G401 (cell line): Measurements from ENCODE around the gene MET. TPM values are rescaled to one million over a fixed set of nuclear protein-coding genes. Genes with fewer than 3 reads are reported as not detected.

Experiments
- DNase-seq: peaks from one replicate; pipeline ENCODE4 v3.0.0-alpha.2; 2015; ENCODE audit warnings: low spot score
- in situ Hi-C: cut with HindIII; loops from 2 replicates; pipeline ENCODE4 v1.10.0; 2016; ENCODE audit warnings: low sequenced_read_pairs, mixed read lengths
- total RNA-seq: library from RNA; depleted of rRNA; stranded (reverse); fragments of >200 nt; shearing (Covaris generic); gene quantifications from 2 replicates; pipeline ENCODE4 v1.2.3, GENCODE V29; 2014

The MET gene
- total RNA-seq, 1 experiment from 2014 or later: 0.20 TPM

DNA sequence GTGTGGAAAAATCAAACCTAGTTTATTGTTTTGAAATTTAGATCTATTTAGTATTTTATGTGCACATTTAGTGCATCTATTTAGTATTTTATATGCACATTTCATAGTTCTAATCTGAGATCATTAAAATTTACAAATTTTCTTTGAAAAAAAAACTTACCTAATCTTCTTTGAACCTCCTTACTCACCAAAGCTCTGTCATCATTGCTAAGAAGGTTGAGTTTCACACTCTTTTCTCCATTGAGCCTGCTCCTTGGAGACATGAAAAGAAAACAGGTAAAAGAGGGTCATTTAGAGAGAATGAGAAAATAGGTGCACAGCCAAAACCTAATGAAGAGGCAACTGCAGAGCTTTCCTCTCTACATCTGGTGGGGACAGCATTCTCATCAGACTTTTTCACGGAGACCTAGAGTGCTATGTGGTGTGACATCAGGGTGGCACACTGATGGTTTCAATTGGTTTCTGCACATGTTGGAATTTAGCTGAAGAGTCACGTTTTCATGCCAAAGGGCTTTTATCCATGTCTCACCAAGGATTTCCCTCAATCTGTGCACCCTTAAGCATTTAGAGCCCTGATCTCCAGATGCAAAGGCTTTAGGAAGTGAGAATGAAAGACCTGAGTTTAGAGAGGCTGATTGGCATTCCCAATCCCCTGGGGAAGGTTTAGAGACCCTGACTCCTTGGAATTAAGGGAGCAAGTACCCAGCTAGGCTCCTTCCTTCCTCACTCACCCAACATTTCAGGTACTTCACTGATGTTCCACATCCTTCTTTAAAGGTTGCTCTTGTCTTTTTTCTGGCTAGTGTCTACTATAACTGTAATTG, 101.1 kb downstream of the MET start:
- in situ Hi-C loops: no loop called here
- no peak for DNase-seq

- DNase-seq: no peak
- in situ Hi-C loops: no loop called here
These were observed 104.0 kb downstream of the MET start for GRCh38 chr7:116776046-116776445.

GRCh38 chr7:116776610-116777289, 104.8 kb downstream of the MET start:
- in situ Hi-C loops: no loop called here
- no peak for DNase-seq

GRCh38 chr7:116777651-116778281, 105.8 kb downstream of the MET start:
- DNase-seq: no peak
- in situ Hi-C loops: no loop called here

- in situ Hi-C loops: no loop called here
- DNase-seq: no peak
These were observed 107.2 kb downstream of the MET start for GRCh38 chr7:116779216-116779615.

DNA sequence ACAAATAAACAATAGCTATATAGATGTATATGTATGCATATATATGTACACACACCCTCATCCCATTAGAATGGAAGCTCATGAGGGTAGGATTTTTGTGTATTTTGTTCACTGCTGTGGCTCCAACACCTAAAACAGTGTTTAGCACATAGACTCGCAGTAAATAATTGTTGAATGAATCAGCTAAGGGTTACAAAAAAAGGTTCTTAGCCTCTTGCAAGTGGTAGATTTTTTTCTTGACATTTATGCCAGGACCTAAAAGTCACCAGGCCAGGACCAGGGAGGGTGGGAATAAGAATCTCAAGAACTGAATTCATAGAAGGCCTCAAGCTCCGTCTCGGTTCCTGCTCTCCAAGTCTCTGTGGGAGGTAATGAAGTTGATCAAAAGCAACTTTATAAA, 107.9 kb downstream of the MET start:
- in situ Hi-C loops: no loop called here
- no peak for DNase-seq

DNA sequence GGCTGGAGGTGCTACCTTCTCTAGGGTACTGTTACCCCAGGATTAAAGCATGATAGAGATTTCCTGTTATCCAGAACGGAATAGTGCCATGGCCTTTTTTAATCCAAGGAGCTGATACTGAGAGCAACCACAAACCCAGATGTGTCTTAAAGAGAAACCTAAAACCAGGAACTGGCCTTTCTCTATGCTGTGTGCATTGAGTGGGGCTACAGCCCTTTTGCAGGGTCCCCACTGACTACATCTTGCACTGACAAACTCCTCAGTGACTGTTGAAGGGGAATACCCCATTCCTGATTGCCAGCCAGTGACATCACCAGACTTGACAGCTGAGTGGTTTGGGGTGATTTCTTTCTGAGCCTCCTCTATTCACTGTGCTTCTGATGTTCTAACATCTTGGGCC, 108.5 kb downstream of the MET start:
- no peak for DNase-seq
- in situ Hi-C loops: no loop called here

- DNase-seq: no peak
- in situ Hi-C loops: no loop called here
These were observed 109.0 kb downstream of the MET start for GRCh38 chr7:116780966-116781365.

DNA sequence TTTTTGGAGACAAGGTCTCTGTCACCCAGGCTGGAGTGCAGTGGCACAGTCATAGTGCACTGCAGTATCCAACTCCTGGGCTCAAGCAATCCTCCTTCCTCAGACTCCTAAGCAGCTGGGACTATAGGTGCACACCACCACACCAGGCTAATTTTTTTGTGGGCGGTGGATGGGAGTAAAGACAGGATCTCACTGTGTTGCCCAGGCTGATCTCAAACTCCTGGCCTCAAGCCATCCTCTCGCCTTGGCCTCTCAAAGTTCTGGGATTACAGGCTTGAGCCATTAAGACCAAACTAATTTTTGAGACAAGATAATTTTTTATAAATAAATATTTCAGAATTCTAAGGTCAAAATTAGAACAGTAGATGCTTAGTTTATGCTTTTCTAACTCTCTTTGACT, 109.6 kb downstream of the MET start:
- DNase-seq: no peak
- in situ Hi-C loops: no loop called here

DNA sequence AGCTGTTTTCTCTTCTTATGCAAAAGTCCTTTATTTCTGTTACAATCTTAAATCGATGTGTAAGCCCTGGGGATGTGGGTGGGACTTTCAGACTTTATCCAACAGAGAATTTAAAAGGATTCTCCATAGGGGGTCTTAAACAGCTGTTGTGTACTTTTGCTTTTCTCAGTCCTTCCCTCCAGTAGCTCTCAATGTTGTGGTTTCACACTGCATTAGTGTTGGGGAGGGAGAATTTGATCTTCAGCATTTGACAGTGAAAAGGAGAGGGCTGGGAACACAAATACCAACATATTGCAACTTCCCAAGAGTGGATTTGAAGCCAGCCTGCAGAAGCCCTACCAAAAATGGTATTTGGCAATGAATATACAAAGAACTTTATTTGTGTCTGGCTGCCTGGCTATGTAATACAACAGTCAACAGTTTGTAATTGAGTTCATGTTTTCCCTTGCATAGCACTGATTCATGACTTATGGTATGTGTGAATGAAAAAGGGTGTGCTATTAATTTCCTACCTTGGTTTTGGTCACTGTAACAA, 110.2 kb downstream of the MET start:
- in situ Hi-C loops: no loop called here
- no peak for DNase-seq

- in situ Hi-C loops: no loop called here
- no peak for DNase-seq
These were observed 111.8 kb downstream of the MET start for GRCh38 chr7:116783666-116784318.

DNA sequence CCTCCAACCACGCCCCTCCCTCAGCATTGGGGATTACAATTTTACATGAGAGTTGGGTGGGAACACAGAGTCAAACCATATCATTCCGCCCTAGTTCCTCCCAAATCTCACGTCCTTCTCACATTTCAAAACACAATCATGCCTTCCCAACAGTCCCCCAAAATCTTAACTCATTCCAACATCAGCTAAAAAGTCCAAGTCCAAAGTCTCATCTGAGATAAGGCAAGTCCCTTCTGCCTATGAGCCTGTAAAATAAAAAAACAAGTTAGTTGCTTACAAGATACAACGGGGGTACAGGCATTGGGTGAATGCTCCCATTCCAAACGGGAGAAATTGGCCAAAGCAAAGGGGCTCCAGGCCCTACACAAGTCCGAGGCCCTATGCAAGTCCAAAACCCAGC, 112.7 kb downstream of the MET start:
- in situ Hi-C loops: no loop called here

GRCh38 chr7:116785843-116786242, 113.8 kb downstream of the MET start:
- in situ Hi-C loops: no loop called here
- DNase-seq: no peak

More for the DNA sequence above, 112.7 kb downstream of the MET start:
- no peak for DNase-seq

GRCh38 chr7:116786791-116787443, 114.9 kb downstream of the MET start:
- DNase-seq: no peak
- in situ Hi-C loops: no loop called here

- DNase-seq: no peak
- in situ Hi-C loops: no loop called here
These were observed 115.9 kb downstream of the MET start for GRCh38 chr7:116787881-116788280.

- in situ Hi-C loops: no loop called here
- DNase-seq: no peak
These were observed 116.7 kb downstream of the MET start for GRCh38 chr7:116788572-116789197.

DNA sequence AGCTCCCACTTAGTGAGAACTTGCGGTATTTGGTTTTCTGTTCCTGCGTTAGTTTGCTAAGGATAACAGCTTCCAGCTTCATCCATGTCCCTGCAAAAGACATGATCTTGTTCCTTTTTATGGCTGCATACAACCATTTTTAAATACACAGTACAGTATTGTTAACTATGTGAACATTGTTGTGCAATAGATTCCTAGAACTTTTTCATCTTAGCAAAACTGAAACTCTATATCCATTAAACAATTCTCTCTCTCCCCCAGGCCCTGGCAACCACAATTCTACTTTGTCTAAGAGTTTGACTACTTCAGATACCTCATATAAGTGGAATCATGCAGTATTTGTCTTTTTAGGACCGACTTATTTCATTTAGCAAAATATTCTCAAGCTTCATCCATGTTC, 118.0 kb downstream of the MET start:
- DNase-seq: no peak
- in situ Hi-C loops: no loop called here

GRCh38 chr7:116792813-116793212, 120.8 kb downstream of the MET start:
- in situ Hi-C loops: no loop called here
- DNase-seq: no peak
